DMS 273 (cell line): ENCODE measurements around the gene KIAA0232.
"Not testable (repeated sequence)": the region's sequence is repeated elsewhere in the genome, so short reads cannot be mapped to it uniquely, and the experiment has no call there.

Source experiments
- DNase-seq: peaks from one replicate; lab custom pipeline; 2025; ENCODE audit not compliant: unreplicated experiment; lab: John Stamatoyannopoulos, UW

Gene KIAA0232

GRCh38 chr4:6900181-6900812 lies 117.8 kb downstream of the KIAA0232 start:
- no peak for DNase-seq

- DNase-seq, result no peak
Observed at GRCh38 chr4:6900956-6901355, 118.4 kb downstream of the KIAA0232 start.

GRCh38 chr4:6901669-6902317 lies 119.3 kb downstream of the KIAA0232 start:
- no peak for DNase-seq

- DNase-seq, result no peak
Observed at GRCh38 chr4:6902318-6903042, 120.0 kb downstream of the KIAA0232 start.

GRCh38 chr4:6905516-6906445 lies 123.3 kb downstream of the KIAA0232 start:
- DNase-seq, result peak; percentile 91

GRCh38 chr4:6906486-6906885 lies 124.0 kb downstream of the KIAA0232 start:
- DNase-seq, result not testable (repeated sequence)

- no peak for DNase-seq
Observed at GRCh38 chr4:6907658-6908191, 125.2 kb downstream of the KIAA0232 start.

- DNase-seq, result no peak
Observed at GRCh38 chr4:6908432-6909112, 126.0 kb downstream of the KIAA0232 start.

- DNase-seq, result peak; percentile 87
Observed at GRCh38 chr4:6909113-6909969, 126.8 kb downstream of the KIAA0232 start, which contains the start of gene TBC1D14. Gene TBC1D14 (plus strand): TSS chr4:6909826. CDS start chr4:6923390, 13,564 bp downstream.

- peak; percentile 70 for DNase-seq
Observed at GRCh38 chr4:6909970-6910339, 127.4 kb downstream of the KIAA0232 start.

- DNase-seq, result peak; percentile 48
Observed at GRCh38 chr4:6910340-6910959, 127.9 kb downstream of the KIAA0232 start.

GRCh38 chr4:6910960-6911874 lies 128.7 kb downstream of the KIAA0232 start:
- DNase-seq, result no peak

GRCh38 chr4:6911917-6912316 lies 129.4 kb downstream of the KIAA0232 start:
- DNase-seq, result not testable (repeated sequence)

GRCh38 chr4:6912441-6912840 lies 129.9 kb downstream of the KIAA0232 start:
- no peak for DNase-seq

GRCh38 chr4:6913350-6913905 lies 130.9 kb downstream of the KIAA0232 start:
- DNase-seq, result no peak

- no peak for DNase-seq
Observed at GRCh38 chr4:6914448-6914847, 131.9 kb downstream of the KIAA0232 start.
